Measurements from ENCODE around the gene C1orf35.
"Not testable (repeated sequence)": the region's sequence is repeated elsewhere in the genome, so short reads cannot be mapped to it uniquely, and the experiment has no call there.

Gene C1orf35

GRCh38 chr1:228142155-228142691 lies 39.1 kb upstream of the C1orf35 start:
- no peak for DNase-seq (ENCODE audit: low spot score)

- DNase-seq (ENCODE audit: low spot score) = peak; percentile 59
Measured at GRCh38 chr1:228141226-228142044, 38.3 kb upstream of the C1orf35 start.

GRCh38 chr1:228140724-228141225 lies 37.6 kb upstream of the C1orf35 start:
- peak; percentile 8 for DNase-seq (ENCODE audit: low spot score)

- peak; percentile 98 for DNase-seq (ENCODE audit: low spot score)
Measured at GRCh38 chr1:228139931-228140723, 37.0 kb upstream of the C1orf35 start, which contains the start of gene GUK1. TSS of gene GUK1 (plus strand) at chr1:228140279. CDS start at chr1:228140303, 24 bp downstream.

GRCh38 chr1:228139406-228139930 lies 36.3 kb upstream of the C1orf35 start:
- DNase-seq (ENCODE audit: low spot score) = no peak

GRCh38 chr1:228136901-228137300 lies 33.8 kb upstream of the C1orf35 start:
- no peak for DNase-seq (ENCODE audit: low spot score)

GRCh38 chr1:228134591-228134990 lies 31.5 kb upstream of the C1orf35 start:
- DNase-seq (ENCODE audit: low spot score) = no peak

- DNase-seq (ENCODE audit: low spot score) = no peak
Measured at GRCh38 chr1:228131766-228132165, 28.6 kb upstream of the C1orf35 start.

- DNase-seq (ENCODE audit: low spot score) = no peak
Measured at GRCh38 chr1:228125185-228125584, 22.1 kb upstream of the C1orf35 start.

- DNase-seq (ENCODE audit: low spot score) = no peak
Measured at GRCh38 chr1:228123505-228123904, 20.4 kb upstream of the C1orf35 start.

- no peak for DNase-seq (ENCODE audit: low spot score)
Measured at GRCh38 chr1:228122921-228123441, 19.9 kb upstream of the C1orf35 start.

GRCh38 chr1:228120857-228121489 lies 17.8 kb upstream of the C1orf35 start:
- no peak for DNase-seq (ENCODE audit: low spot score)

- no peak for DNase-seq (ENCODE audit: low spot score)
Measured at GRCh38 chr1:228120351-228120750, 17.2 kb upstream of the C1orf35 start.

GRCh38 chr1:228118040-228118439 lies 14.9 kb upstream of the C1orf35 start:
- no peak for DNase-seq (ENCODE audit: low spot score)

- DNase-seq (ENCODE audit: low spot score) = no peak
Measured at GRCh38 chr1:228117335-228117734, 14.2 kb upstream of the C1orf35 start.

GRCh38 chr1:228114827-228115226 lies 11.7 kb upstream of the C1orf35 start:
- no peak for DNase-seq (ENCODE audit: low spot score)

- no peak for DNase-seq (ENCODE audit: low spot score)
Measured at GRCh38 chr1:228112617-228113016, 9.5 kb upstream of the C1orf35 start.

- no peak for DNase-seq (ENCODE audit: low spot score)
Measured at GRCh38 chr1:228112167-228112566, 9.0 kb upstream of the C1orf35 start.

- DNase-seq (ENCODE audit: low spot score) = not testable (repeated sequence)
Measured at GRCh38 chr1:228111315-228111714, 8.2 kb upstream of the C1orf35 start.

- DNase-seq (ENCODE audit: low spot score) = no peak
Measured at GRCh38 chr1:228110556-228110955, 7.4 kb upstream of the C1orf35 start.

- peak; percentile 47 for DNase-seq (ENCODE audit: low spot score)
Measured at GRCh38 chr1:228109962-228110488, 6.9 kb upstream of the C1orf35 start.
